ENCODE measurements around the gene ASMTL.

GRCh38 chrX:1481636-1482529, 29.2 kb upstream of the ASMTL start:
- TF ChIP-seq EZH2 (IDR thresholded peaks at IDR 0.05; ENCODE audit: low read depth) (no peak), CTCF (conservative IDR thresholded peaks at IDR 0.05) (no peak)

Measured in PC-9 (cell line).